H9 (cell line): ENCODE data around the gene ACP1. TPM values are rescaled to one million over a fixed set of nuclear protein-coding genes. Genes with fewer than 3 reads are reported as not detected.

Source experiments
- DNase-seq: peaks from one replicate; pipeline ENCODE4 v3.0.0-alpha.2; 2017
- H2AFZ ChIP-seq: one replicate; pipeline ENCODE4 v1.6.1; 2013; ENCODE audit warnings: mild to moderate bottlenecking, low read length, control low read depth, moderate library complexity
- H2AK5ac ChIP-seq: 2 replicates; pipeline ENCODE4 v1.6.1; 2013; ENCODE audit warnings: low read length, control low read depth, mixed read lengths; ENCODE audit not compliant: insufficient read length
- H2BK120ac ChIP-seq: one replicate; pipeline ENCODE4 v1.6.1; 2013; ENCODE audit warnings: low read depth, mild to moderate bottlenecking, low read length, control low read depth, inconsistent platforms; ENCODE audit not compliant: poor library complexity, severe bottlenecking
- H2BK12ac ChIP-seq: 2 replicates; pipeline ENCODE4 v1.6.1; 2013; ENCODE audit warnings: low read length, control low read depth, mixed read lengths, low read depth; ENCODE audit not compliant: insufficient read length
- H2BK15ac ChIP-seq: 2 replicates; pipeline ENCODE4 v1.6.1; 2013; ENCODE audit warnings: low read depth, low read length, control low read depth
- H2BK20ac ChIP-seq: one replicate; pipeline ENCODE4 v1.6.1; 2013; ENCODE audit warnings: low read depth, mild to moderate bottlenecking, low read length, control low read depth, inconsistent platforms; ENCODE audit not compliant: poor library complexity, severe bottlenecking
- H2BK5ac ChIP-seq: 2 replicates; pipeline ENCODE4 v1.6.1; 2013; ENCODE audit warnings: low read length, control low read depth, mixed read lengths; ENCODE audit not compliant: insufficient read length
- H3K14ac ChIP-seq: 2 replicates; pipeline ENCODE4 v1.6.1; 2013; ENCODE audit warnings: low read length, control low read depth; ENCODE audit not compliant: insufficient read depth
- H3K18ac ChIP-seq: 2 replicates; pipeline ENCODE4 v1.6.1; 2013; ENCODE audit warnings: low read depth, mild to moderate bottlenecking, mixed read lengths, low read length, control low read depth; ENCODE audit not compliant: insufficient read length
- H3K23ac ChIP-seq: 2 replicates; pipeline ENCODE4 v1.6.1; 2013; ENCODE audit warnings: low read length, control low read depth, mixed read lengths, low read depth; ENCODE audit not compliant: insufficient read length
- H3K23me2 ChIP-seq: 2 replicates; pipeline ENCODE4 v1.6.1; 2013; ENCODE audit warnings: low read depth, mild to moderate bottlenecking, mixed read lengths, low read length, control low read depth; ENCODE audit not compliant: insufficient read length, poor library complexity, severe bottlenecking
- H3K27ac ChIP-seq: 2 replicates; pipeline ENCODE4 v1.5.1; 2013; ENCODE audit warnings: low read length, control low read depth, mixed read lengths, low read depth; ENCODE audit not compliant: insufficient read length
- H3K27me3 ChIP-seq: 2 replicates; pipeline ENCODE4 v1.6.1; 2013; ENCODE audit warnings: low read length, control low read depth, inconsistent platforms; ENCODE audit not compliant: insufficient read depth
- H3K4ac ChIP-seq: 2 replicates; pipeline ENCODE4 v1.6.1; 2013; ENCODE audit warnings: low read depth, mild to moderate bottlenecking, control low read depth, inconsistent platforms, low read length, moderate library complexity
- H3K4me1 ChIP-seq: 2 replicates; pipeline ENCODE4 v1.6.1; 2013; ENCODE audit warnings: low read length, control low read depth, inconsistent platforms; ENCODE audit not compliant: insufficient read depth
- H3K4me2 ChIP-seq: 2 replicates; pipeline ENCODE4 v1.6.1; 2013; ENCODE audit warnings: low read length, control low read depth, mixed read lengths; ENCODE audit not compliant: insufficient read length, insufficient read depth
- H3K56ac ChIP-seq: 2 replicates; pipeline ENCODE4 v1.6.1; 2013; ENCODE audit warnings: low read depth, mild to moderate bottlenecking, mixed read lengths, low read length, control low read depth; ENCODE audit not compliant: insufficient read length
- H3K79me1 ChIP-seq: 2 replicates; pipeline ENCODE4 v1.6.1; 2013; ENCODE audit warnings: low read depth, mild to moderate bottlenecking, moderate library complexity, low read length, control low read depth, inconsistent platforms; ENCODE audit not compliant: insufficient read depth, poor library complexity, severe bottlenecking
- H3K79me2 ChIP-seq: 2 replicates; pipeline ENCODE4 v1.6.1; 2013; ENCODE audit warnings: low read length, control low read depth, inconsistent platforms; ENCODE audit not compliant: insufficient read depth
- H3K9ac ChIP-seq: 2 replicates; pipeline ENCODE4 v1.6.1; 2013; ENCODE audit warnings: low read length, control low read depth, mixed read lengths; ENCODE audit not compliant: insufficient read length; ENCODE audit errors: extremely low read depth
- H3K9me3 ChIP-seq: one replicate; pipeline ENCODE4 v1.6.1; 2013; ENCODE audit warnings: low read depth, low read length, inconsistent platforms; ENCODE audit not compliant: control insufficient read depth
- H3T11ph ChIP-seq: one replicate; pipeline ENCODE4 v1.6.1; 2013; ENCODE audit warnings: mild to moderate bottlenecking, low read length, control low read depth, inconsistent platforms
- H4K20me1 ChIP-seq: one replicate; pipeline ENCODE4 v1.6.1; 2013; ENCODE audit not compliant: control insufficient read depth, insufficient read length, insufficient read depth
- H4K5ac ChIP-seq: 2 replicates; pipeline ENCODE4 v1.6.1; 2013; ENCODE audit warnings: low read depth, mild to moderate bottlenecking, mixed read lengths, low read length, control low read depth; ENCODE audit not compliant: insufficient read length
- H4K8ac ChIP-seq: replicated peaks from 2 replicates; pipeline ENCODE4 v1.6.1; 2013; ENCODE audit warnings: low read length, control low read depth, mixed read lengths, low read depth; ENCODE audit not compliant: insufficient read length
- H4K91ac ChIP-seq: 2 replicates; pipeline ENCODE4 v1.6.1; 2013; ENCODE audit warnings: low read depth, mild to moderate bottlenecking, moderate library complexity, mixed read lengths, low read length, control low read depth; ENCODE audit not compliant: insufficient read length
- H3K27ac Mint-ChIP-seq, 3 experiments: 2 replicates in 2 of 3; 3 replicates in 1 of 3; pipeline ENCODE4 v1.8.0; 2020 to 2021; ENCODE audit warnings: mixed read lengths in 3 of 3, mild to moderate bottlenecking in 1 of 3, moderate library complexity in 1 of 3
- H3K27me3 Mint-ChIP-seq: 2 replicates; pipeline ENCODE4 v1.8.0; 2021; ENCODE audit warnings: low read depth, mild to moderate bottlenecking, moderate library complexity, mixed read lengths
- H3K36me3 Mint-ChIP-seq, 3 experiments: 2 replicates in 2 of 3; 3 replicates in 1 of 3; pipeline ENCODE4 v1.8.0; 2020 to 2021; ENCODE audit warnings: low read depth in 3 of 3, mixed read lengths in 3 of 3; ENCODE audit not compliant: insufficient read depth in 1 of 3
- H3K4me1 Mint-ChIP-seq, 2 experiments: 2 replicates each; pipeline ENCODE4 v1.8.0; 2020; ENCODE audit warnings: mixed read lengths in 2 of 2
- H3K4me3 Mint-ChIP-seq, 2 experiments: 2 replicates in 1 of 2; 3 replicates in 1 of 2; pipeline ENCODE4 v1.8.0; 2020 to 2021; ENCODE audit warnings: mild to moderate bottlenecking in 2 of 2, mixed read lengths in 2 of 2, moderate library complexity in 1 of 2
- H3K9me3 Mint-ChIP-seq, 2 experiments: 2 replicates in 1 of 2; 3 replicates in 1 of 2; pipeline ENCODE4 v1.8.0; 2020; ENCODE audit warnings: mild to moderate bottlenecking in 2 of 2, mixed read lengths in 2 of 2, moderate library complexity in 1 of 2
- WGBS: extraction: QIAGEN DNeasy Blood & Tissue Kit; methylation state at CpG from one replicate; pipeline ENCODE4 v1.1.7; 2013; ENCODE audit warnings: missing lambda C conversion rate, low lambda C conversion rate, mixed read lengths; ENCODE audit not compliant: insufficient read length; ENCODE audit errors: extremely low coverage; 5-methylcytosine and 5-hydroxymethylcytosine counted together
- total RNA-seq: library from RNA; stranded (reverse); gene quantifications from 2 replicates; pipeline ENCODE4 v1.2.1, GENCODE V29; 2021
- TF ChIP-seq, protein P1 (sequence below): fragments of 200-600 bp; sonication (generic); conservative IDR thresholded peaks from 3 replicates; pipeline ENCODE4 v1.8.0; 2021; ENCODE audit warnings: antibody characterized with exemption, mild to moderate bottlenecking

Gene ACP1
- total RNA-seq, 1 experiment from 2014 or later, result 143 TPM

DNA sequence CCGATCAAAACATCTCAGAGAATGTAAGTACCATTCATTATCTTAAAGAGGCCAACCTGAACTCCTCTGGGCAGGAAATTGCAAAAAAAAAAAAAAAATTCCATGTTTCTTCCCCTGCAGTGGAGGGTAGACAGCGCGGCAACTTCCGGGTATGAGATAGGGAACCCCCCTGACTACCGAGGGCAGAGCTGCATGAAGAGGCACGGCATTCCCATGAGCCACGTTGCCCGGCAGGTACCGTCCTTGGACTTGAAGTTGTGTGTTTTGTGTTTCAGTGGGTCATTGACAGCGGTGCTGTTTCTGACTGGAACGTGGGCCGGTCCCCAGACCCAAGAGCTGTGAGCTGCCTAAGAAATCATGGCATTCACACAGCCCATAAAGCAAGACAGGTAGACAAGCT is 7.2 kb downstream of the ACP1 start:
- no CpG with 5 or more reads among the region's 12 CpGs for WGBS
- DNase-seq, result no peak
- H4K91ac ChIP-seq, result no peak overlapping the region
- no peaks in the 10 kb centered on the region for H3K27me3 ChIP-seq
- peaks cover 10 to 45% (median 37%) of the 10 kb centered on the region in 3 experiments for H3K36me3 Mint-ChIP-seq
- no peak overlapping the region for H3K4me3 Mint-ChIP-seq
- no peak overlapping the region for H3K4me2 ChIP-seq
- H4K5ac ChIP-seq, result no peak overlapping the region
- H3K9me3 ChIP-seq, result no peaks in the 10 kb centered on the region
- H3K23me2 ChIP-seq, result no peaks in the 10 kb centered on the region
- H3T11ph ChIP-seq, result no peak overlapping the region
- H3K27ac Mint-ChIP-seq, result peak overlapping the region in 2 of 3 experiments; percentile 72 to 90; a peak in 2 of 7 replicates
- no peak overlapping the region for H2BK12ac ChIP-seq
- H3K79me2 ChIP-seq, result peaks cover 51% of the 10 kb centered on the region
- H2BK20ac ChIP-seq, result no peak overlapping the region
- H3K9ac ChIP-seq, result no peak overlapping the region
- H4K8ac ChIP-seq, result no peak overlapping the region
- no peak overlapping the region for H2AK5ac ChIP-seq
- no peak overlapping the region for H3K4ac ChIP-seq
- H2AFZ ChIP-seq, result no peak overlapping the region
- H4K20me1 ChIP-seq, result peaks cover 3% of the 10 kb centered on the region
- no peak overlapping the region for H3K27ac ChIP-seq
- H3K23ac ChIP-seq, result no peak overlapping the region
- H3K4me1 ChIP-seq, result no peaks in the 10 kb centered on the region
- H3K27me3 Mint-ChIP-seq, result no peaks in the 10 kb centered on the region
- H2BK5ac ChIP-seq, result no peak overlapping the region
- TF ChIP-seq, protein P1, sequence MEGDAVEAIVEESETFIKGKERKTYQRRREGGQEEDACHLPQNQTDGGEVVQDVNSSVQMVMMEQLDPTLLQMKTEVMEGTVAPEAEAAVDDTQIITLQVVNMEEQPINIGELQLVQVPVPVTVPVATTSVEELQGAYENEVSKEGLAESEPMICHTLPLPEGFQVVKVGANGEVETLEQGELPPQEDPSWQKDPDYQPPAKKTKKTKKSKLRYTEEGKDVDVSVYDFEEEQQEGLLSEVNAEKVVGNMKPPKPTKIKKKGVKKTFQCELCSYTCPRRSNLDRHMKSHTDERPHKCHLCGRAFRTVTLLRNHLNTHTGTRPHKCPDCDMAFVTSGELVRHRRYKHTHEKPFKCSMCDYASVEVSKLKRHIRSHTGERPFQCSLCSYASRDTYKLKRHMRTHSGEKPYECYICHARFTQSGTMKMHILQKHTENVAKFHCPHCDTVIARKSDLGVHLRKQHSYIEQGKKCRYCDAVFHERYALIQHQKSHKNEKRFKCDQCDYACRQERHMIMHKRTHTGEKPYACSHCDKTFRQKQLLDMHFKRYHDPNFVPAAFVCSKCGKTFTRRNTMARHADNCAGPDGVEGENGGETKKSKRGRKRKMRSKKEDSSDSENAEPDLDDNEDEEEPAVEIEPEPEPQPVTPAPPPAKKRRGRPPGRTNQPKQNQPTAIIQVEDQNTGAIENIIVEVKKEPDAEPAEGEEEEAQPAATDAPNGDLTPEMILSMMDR, result no peak
- peaks cover 7 to 14% of the 10 kb centered on the region in 2 experiments for H3K4me1 Mint-ChIP-seq
- no peak overlapping the region for H2BK120ac ChIP-seq
- H3K18ac ChIP-seq, result no peak overlapping the region
- peaks cover 20% of the 10 kb centered on the region for H3K79me1 ChIP-seq
- no peak overlapping the region for H2BK15ac ChIP-seq
- H3K14ac ChIP-seq, result no peak overlapping the region
- no peaks in the 10 kb centered on the region for H3K9me3 Mint-ChIP-seq
- H3K56ac ChIP-seq, result no peak overlapping the region
